ENCODE measurements around the gene RPS18. TPM values are rescaled to one million over a fixed set of nuclear protein-coding genes. Genes with fewer than 3 reads are reported as not detected.
A peak's percentile ranks its signal among the peaks of the same experiment; 100 is the strongest.

Gene RPS18
- total and polyA plus RNA-seq, 2 of the 4 experiments (the other 2 are of a cell fraction) = 6,577 to 8,417 TPM

- H3K56ac ChIP-seq (ENCODE audit: extremely low read depth, insufficient read depth, low read length) = no peak overlapping the region
- intact Hi-C loops (cut with micrococcal nuclease) (loop anchor here (5.0 kb wide), 1 partner anchor 119 kb away; the partner anchor contains the start of gene CUTA), dilution Hi-C loops (cut with HindIII; ENCODE audit: low sequenced_read_pairs, unreplicated experiment) (no loop called here), in situ Hi-C loops (cut with MboI; ENCODE audit: low sequenced_read_pairs) (no loop called here)
- peak overlapping the region; percentile 100 for H3K4me2 ChIP-seq (ENCODE audit: low read depth, low read length)
- peak overlapping the region; percentile 36; the same call in 1 of the 2 replicates for H4K91ac ChIP-seq (ENCODE audit: insufficient read depth, low read depth, low read length)
- H3K79me1 ChIP-seq (ENCODE audit: low read depth in 1 of 2, low read length in 2 of 2) = peaks cover 15 to 33% of the 10 kb centered on the region in 2 experiments; a peak in 3 of 4 replicates
- peak overlapping the region; percentile 74 for H2BK5ac ChIP-seq (ENCODE audit: low read depth, low read length, poor library complexity, severe bottlenecking)
- H2BK20ac ChIP-seq (ENCODE audit: low read depth, low read length) = no peak overlapping the region
- POLR2A ChIA-PET (ENCODE audit: unreplicated experiment) = no interaction called here
- ATAC-seq (ENCODE audit: low read depth) (peak; percentile 44), DNase-seq (peak; percentile 75)
- H3K4ac ChIP-seq (ENCODE audit: low read depth, low read length) = peak overlapping the region; percentile 87
- no peak for TF ChIP-seq BHLHE40 (IDR thresholded peaks at IDR 0.05; ENCODE audit: low read depth, low read length)
- TF ChIP-seq MAFK (IDR thresholded peaks at IDR 0.05; ENCODE audit: low read depth, low read length) = no peak
- peak; percentile 61; the same call in 1 of the 2 replicates for TF ChIP-seq MXI1 (IDR thresholded peaks at IDR 0.05; ENCODE audit: borderline replicate concordance, low read depth, low read length)
- no peak for TF ChIP-seq ELK1 (IDR thresholded peaks at IDR 0.05; ENCODE audit: borderline replicate concordance, low read depth, low read length)
- peak; percentile 91 for TF ChIP-seq POLR2A (IDR thresholded peaks at IDR 0.05; ENCODE audit: low read depth, low read length)
- TF ChIP-seq MAZ (IDR thresholded peaks at IDR 0.05; ENCODE audit: borderline replicate concordance, low read depth, low read length) = no peak
- TF ChIP-seq CTCF (conservative IDR thresholded peaks at IDR 0.05; ENCODE audit: low read depth, low read length) = no peak
- TF ChIP-seq CEBPB (IDR thresholded peaks at IDR 0.05; ENCODE audit: low read depth, low read length) = no peak
- TF ChIP-seq RAD21 (IDR thresholded peaks at IDR 0.05; ENCODE audit: low read length) = no peak
- TF ChIP-seq SMC3 (IDR thresholded peaks at IDR 0.05; ENCODE audit: low read depth, low read length) = no peak
- no peak for TF ChIP-seq RCOR1 (IDR thresholded peaks at IDR 0.05; ENCODE audit: insufficient replicate concordance, low read length)
- no peak for TF ChIP-seq FOS (IDR thresholded peaks at IDR 0.05; ENCODE audit: low read depth, low read length)
- no peak for TF ChIP-seq NFE2L2 (IDR thresholded peaks at IDR 0.05; ENCODE audit: low read depth, low read length)
- H3K18ac ChIP-seq (ENCODE audit: low read depth, low read length) = no peak overlapping the region; the same call in 1 of the 2 replicates
- H3K4me1 ChIP-seq (ENCODE audit: control insufficient read depth, insufficient read depth, low read length) = no peaks in the 10 kb centered on the region
- H3K4me3 ChIP-seq (ENCODE audit: insufficient read depth, low read depth, low read length) = peak overlapping the region; percentile 78
- H3K27me3 ChIP-seq (ENCODE audit: control insufficient read depth, insufficient read depth, low read length) = no peaks in the 10 kb centered on the region
- WGBS, 2 experiments (ENCODE audit: extremely low coverage in 2 of 2, insufficient read length in 1 of 2) = 8% methylated on average over 2 of the region's 42 CpGs; no CpG with 5 or more reads in 1 of the 2 experiments
- peak overlapping the region; percentile 83 for H3K9ac ChIP-seq (ENCODE audit: low read depth, low read length)
- peaks cover 17% of the 10 kb centered on the region for H3K36me3 ChIP-seq (ENCODE audit: control insufficient read depth, insufficient read depth, low read length)
- peak overlapping the region; percentile 72; the same call in 1 of the 2 replicates for H3K14ac ChIP-seq (replicated peaks; ENCODE audit: low read depth, low read length)
- peak overlapping the region; percentile 84 for H3K27ac ChIP-seq (ENCODE audit: insufficient read depth, low read length)
- peak overlapping the region; percentile 79; the same call in 1 of the 2 replicates for H2AK5ac ChIP-seq (ENCODE audit: low read depth, low read length)
- no peak overlapping the region for H2BK15ac ChIP-seq (ENCODE audit: low read depth, low read length)
- H3K23ac ChIP-seq (ENCODE audit: low read depth, low read length) = 0 out of 2 replicates have a peak overlapping the region, but pooled peaks have one; percentile 84
- no TSS peak for BruUV-seq (replicated peaks)
- peak overlapping the region; percentile 35; the same call in 1 of the 2 replicates for H2BK120ac ChIP-seq (ENCODE audit: low read depth, low read length)
- peaks cover 9% of the 10 kb centered on the region for H4K20me1 ChIP-seq (ENCODE audit: insufficient read depth, low read length)
- no peaks in the 10 kb centered on the region for H3K9me3 ChIP-seq (ENCODE audit: control insufficient read depth, insufficient read depth, low read length)
- H3K9me1 ChIP-seq (ENCODE audit: insufficient read depth, low read length) = no peaks in the 10 kb centered on the region
- H2AFZ ChIP-seq (replicated peaks; ENCODE audit: low read length, poor library complexity) = peak overlapping the region; percentile 93
- peak overlapping the region; percentile 89 for H2AK9ac ChIP-seq (replicated peaks; ENCODE audit: low read depth, low read length, poor library complexity)
- peak overlapping the region; percentile 27; the same call in 1 of the 2 replicates for H4K5ac ChIP-seq (ENCODE audit: low read depth, low read length)
- peak overlapping the region; percentile 46 to 87; a peak in 1 of 4 replicates for H4K8ac ChIP-seq (ENCODE audit: low read depth in 2 of 2, low read length in 2 of 2)
- CTCF ChIA-PET = interaction anchor here (2.0 kb wide), 1 partner anchor 21 kb away, joined by 5 read pairs; the partner anchor contains the start of gene B3GALT4
Observed at GRCh38 chr6:33297956-33298772, 26.3 kb downstream of the RPS18 start.
